Measurements from ENCODE around the gene THAP7.

DNA sequence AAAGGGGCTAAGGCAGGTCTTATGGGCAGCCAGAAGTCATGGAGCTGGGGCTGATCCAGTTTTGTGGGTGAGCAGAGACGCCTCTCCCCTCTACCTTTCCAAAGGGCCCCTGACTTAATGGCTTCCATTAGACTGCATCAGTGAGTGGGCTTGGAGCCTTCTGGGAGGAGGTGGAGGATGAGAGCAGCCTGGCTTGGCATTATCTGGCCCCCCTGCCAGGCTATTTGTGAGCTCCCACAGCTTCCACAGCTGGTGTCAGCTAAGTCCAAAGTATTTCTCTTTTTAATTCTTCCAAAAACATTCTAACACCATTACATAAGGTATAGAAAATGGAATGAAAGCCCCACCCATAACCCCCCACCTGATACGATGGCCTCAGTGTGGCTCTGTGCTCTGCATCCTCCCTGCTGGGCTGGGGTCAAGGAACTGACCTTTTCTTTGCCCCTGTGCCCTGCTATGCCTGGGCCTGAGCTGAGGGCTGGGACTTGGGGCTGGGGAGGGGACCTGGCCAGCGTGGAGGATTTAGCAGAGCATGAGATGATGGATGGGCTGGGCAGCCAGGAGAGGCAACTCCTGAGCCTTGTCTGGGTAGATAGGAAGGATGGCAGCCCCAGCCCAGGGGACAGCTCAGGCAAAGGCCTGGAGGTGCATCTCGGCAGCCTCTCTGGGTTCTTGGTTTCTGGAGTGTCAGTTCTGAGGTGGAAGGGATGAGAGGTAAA is 30.8 kb downstream of the THAP7 start:
- TF ChIP-seq, protein P1, sequence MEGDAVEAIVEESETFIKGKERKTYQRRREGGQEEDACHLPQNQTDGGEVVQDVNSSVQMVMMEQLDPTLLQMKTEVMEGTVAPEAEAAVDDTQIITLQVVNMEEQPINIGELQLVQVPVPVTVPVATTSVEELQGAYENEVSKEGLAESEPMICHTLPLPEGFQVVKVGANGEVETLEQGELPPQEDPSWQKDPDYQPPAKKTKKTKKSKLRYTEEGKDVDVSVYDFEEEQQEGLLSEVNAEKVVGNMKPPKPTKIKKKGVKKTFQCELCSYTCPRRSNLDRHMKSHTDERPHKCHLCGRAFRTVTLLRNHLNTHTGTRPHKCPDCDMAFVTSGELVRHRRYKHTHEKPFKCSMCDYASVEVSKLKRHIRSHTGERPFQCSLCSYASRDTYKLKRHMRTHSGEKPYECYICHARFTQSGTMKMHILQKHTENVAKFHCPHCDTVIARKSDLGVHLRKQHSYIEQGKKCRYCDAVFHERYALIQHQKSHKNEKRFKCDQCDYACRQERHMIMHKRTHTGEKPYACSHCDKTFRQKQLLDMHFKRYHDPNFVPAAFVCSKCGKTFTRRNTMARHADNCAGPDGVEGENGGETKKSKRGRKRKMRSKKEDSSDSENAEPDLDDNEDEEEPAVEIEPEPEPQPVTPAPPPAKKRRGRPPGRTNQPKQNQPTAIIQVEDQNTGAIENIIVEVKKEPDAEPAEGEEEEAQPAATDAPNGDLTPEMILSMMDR (IDR thresholded peaks at IDR 0.05), result no peak
- TF ChIP-seq POLR2A (IDR thresholded peaks at IDR 0.05) (no peak), EP300 (IDR thresholded peaks at IDR 0.05) (no peak), POLR2AphosphoS5 (IDR thresholded peaks at IDR 0.05) (no peak)
